ENCODE results near the gene RND3. TPM values are rescaled to one million over a fixed set of nuclear protein-coding genes. Genes with fewer than 3 reads are reported as not detected.

The RND3 gene
- total RNA-seq, 2 donors from 2014 or later = 27.9 to 119 TPM

DNA sequence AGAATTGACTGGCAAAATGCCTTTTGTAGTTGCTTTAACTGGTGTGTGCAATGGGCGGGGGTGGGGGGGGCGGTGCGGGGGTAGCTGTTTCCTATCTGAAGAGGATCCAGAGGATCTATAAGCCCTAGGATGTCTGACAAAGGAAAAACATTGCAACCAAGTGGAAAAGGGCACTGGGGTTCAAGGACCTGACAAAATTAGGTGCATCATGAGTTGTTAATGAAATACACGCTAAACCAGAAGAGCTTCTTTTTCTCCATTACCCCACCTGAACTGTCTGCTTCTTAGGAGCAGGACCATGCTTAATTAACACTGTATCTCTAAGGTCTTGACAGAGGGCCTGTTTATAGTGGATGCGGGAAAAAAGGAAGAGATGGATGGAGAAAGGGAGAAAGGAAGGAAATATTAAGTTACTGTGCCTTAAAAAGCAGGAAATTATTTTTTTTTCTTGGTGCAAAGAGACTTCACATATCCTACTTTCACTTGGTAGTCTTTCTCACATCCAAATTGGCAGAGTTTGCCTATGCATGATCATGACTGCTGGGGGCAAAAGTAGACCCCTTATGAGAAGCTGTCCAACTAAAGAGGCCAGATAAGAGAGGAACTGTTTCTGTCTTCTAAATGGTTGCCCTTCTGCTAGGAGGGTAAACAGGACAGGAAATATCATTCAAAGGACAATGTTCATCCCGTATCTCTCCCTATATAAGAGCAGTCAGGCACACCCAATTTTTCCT lies 4.6 kb downstream of the RND3 start:
- H3K4me1 ChIP-seq (ENCODE audit: control insufficient read depth in 1 of 2, low read depth in 2 of 2) = peaks cover 37 to 71% of the 10 kb centered on the region in 2 donors
- ATAC-seq (ENCODE audit: insufficient number of reproducible peaks, low FRiP score, low read depth) (no peak), DNase-seq (ENCODE audit: low spot score) (no peak)
- no peaks in the 10 kb centered on the region for H3K36me3 ChIP-seq
- H3K4me3 ChIP-seq = no peak overlapping the region
- H3K9me3 ChIP-seq = no peaks in the 10 kb centered on the region
- H3K27me3 ChIP-seq (replicated peaks; ENCODE audit: insufficient read depth) = no peaks in the 10 kb centered on the region
- H3K27ac ChIP-seq = peak overlapping the region; percentile 43 to 99
- TF ChIP-seq, protein P1, sequence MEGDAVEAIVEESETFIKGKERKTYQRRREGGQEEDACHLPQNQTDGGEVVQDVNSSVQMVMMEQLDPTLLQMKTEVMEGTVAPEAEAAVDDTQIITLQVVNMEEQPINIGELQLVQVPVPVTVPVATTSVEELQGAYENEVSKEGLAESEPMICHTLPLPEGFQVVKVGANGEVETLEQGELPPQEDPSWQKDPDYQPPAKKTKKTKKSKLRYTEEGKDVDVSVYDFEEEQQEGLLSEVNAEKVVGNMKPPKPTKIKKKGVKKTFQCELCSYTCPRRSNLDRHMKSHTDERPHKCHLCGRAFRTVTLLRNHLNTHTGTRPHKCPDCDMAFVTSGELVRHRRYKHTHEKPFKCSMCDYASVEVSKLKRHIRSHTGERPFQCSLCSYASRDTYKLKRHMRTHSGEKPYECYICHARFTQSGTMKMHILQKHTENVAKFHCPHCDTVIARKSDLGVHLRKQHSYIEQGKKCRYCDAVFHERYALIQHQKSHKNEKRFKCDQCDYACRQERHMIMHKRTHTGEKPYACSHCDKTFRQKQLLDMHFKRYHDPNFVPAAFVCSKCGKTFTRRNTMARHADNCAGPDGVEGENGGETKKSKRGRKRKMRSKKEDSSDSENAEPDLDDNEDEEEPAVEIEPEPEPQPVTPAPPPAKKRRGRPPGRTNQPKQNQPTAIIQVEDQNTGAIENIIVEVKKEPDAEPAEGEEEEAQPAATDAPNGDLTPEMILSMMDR (IDR thresholded peaks at IDR 0.05) = no peak

DNA sequence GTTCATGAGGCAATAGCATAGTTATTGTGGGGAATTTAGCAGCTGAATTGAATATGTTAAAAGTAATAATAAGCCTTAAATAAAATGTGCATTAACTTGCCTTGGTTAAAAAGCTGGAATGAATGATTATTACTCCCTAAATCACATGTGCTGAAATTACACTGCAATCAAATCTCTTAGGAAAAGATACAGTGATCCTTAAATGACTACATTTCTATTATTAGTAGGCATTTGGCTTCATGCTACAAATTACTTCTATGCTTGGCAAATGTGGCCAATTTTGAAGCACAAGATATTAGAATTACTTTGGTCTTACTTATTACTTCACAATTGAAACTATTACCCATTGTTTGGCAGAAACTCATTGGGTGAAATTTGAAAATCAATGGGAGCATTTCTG lies 5.4 kb downstream of the RND3 start:
- ATAC-seq (ENCODE audit: insufficient number of reproducible peaks, low FRiP score, low read depth) (no peak), DNase-seq (ENCODE audit: low spot score) (no peak)
- TF ChIP-seq, protein P1 (IDR thresholded peaks at IDR 0.05) = no peak
- Histone ChIP-seq H3K27me3 (replicated peaks; ENCODE audit: insufficient read depth) (no peaks in the 10 kb centered on the region), H3K27ac (peak overlapping the region; percentile 19 to 99), H3K36me3 (no peaks in the 10 kb centered on the region), H3K9me3 (no peaks in the 10 kb centered on the region), H3K4me1 (ENCODE audit: control insufficient read depth in 1 of 2, low read depth in 2 of 2) (peaks cover 37 to 78% of the 10 kb centered on the region in 2 donors), H3K4me3 (peak overlapping the region; percentile 1)

DNA sequence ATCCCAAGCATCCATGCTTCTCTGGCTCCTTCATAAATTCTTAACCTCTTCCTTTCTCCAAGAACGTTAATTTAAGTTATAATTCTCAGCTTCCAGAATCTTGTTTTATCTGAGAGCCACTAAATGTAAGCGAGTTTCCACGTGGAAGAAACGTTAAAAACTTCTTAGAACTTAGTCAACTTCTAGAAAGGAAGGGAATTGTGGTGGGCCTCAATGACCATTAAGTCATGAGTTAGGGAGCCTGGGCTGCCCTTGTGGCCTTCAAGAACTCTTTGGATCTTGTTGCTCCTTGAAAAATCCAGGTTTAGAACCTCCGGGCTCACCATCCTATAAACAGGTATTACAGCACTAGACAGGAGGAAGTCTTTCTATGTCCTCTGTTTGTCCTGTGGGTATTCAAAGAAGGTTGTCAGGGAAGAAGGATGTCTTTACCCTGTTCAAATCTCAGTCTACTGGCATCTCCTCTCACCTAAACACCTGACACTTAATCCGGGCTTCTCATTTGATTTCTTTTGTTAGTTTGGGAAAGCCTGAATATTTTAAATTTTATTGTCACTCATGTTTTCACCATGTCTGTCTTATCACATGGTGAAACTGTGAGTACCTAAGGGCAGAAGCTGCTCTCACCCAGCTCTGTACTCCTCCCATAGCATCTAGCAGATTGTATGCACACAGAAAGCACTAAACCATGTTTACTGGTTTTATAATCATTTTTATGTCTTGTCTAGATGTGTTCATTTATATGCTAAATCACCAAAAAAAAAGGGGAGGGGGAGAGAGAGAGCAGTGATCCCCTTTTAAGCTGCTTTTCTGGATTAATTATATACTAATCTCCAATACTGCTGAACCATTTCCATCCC lies 6.3 kb downstream of the RND3 start:
- H3K9me3 ChIP-seq = no peaks in the 10 kb centered on the region
- H3K27me3 ChIP-seq (replicated peaks; ENCODE audit: insufficient read depth) = no peaks in the 10 kb centered on the region
- TF ChIP-seq, protein P1 (IDR thresholded peaks at IDR 0.05) = no peak
- no peak for DNase-seq (ENCODE audit: low spot score)
- H3K4me1 ChIP-seq (ENCODE audit: control insufficient read depth in 1 of 2, low read depth in 2 of 2) = peaks cover 41 to 86% of the 10 kb centered on the region in 2 donors
- ATAC-seq (ENCODE audit: insufficient number of reproducible peaks, low FRiP score, low read depth) = no peak
- H3K4me3 ChIP-seq = no peak overlapping the region
- peak overlapping the region; percentile 19 to 99 for H3K27ac ChIP-seq
- H3K36me3 ChIP-seq = no peaks in the 10 kb centered on the region

DNA sequence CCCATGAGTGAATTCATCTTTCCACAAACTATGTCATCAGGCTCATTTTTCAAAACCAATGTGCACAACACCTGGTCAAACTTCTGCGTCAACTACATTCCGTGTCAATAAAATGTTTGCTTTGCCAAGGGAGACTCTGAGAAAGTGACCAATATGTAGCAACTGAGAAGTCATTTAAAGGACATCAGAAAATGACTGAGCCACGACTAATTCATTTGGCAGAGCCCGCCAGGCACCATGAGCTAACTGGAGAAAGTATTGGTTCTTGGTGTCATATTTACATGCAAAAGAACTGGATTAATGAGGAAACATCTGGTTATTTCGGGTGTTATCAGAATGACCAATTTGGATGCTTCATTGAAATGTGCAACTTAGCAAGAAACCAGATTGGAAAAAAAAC lies 7.2 kb downstream of the RND3 start:
- DNase-seq (ENCODE audit: low spot score) (no peak), ATAC-seq (ENCODE audit: insufficient number of reproducible peaks, low FRiP score, low read depth) (no peak)
- H3K4me3 ChIP-seq = no peak overlapping the region
- H3K27ac ChIP-seq = no peak overlapping the region
- H3K9me3 ChIP-seq = no peaks in the 10 kb centered on the region
- H3K4me1 ChIP-seq (ENCODE audit: control insufficient read depth in 1 of 2, low read depth in 2 of 2) = peaks cover 42 to 95% of the 10 kb centered on the region in 2 donors
- H3K36me3 ChIP-seq = no peaks in the 10 kb centered on the region
- TF ChIP-seq, protein P1 (IDR thresholded peaks at IDR 0.05) = no peak
- no peaks in the 10 kb centered on the region for H3K27me3 ChIP-seq (replicated peaks; ENCODE audit: insufficient read depth)
